AG08395 (cell line): ENCODE results near the gene CERK.
A peak's percentile ranks its signal among the peaks of the same experiment; 100 is the strongest.

Experiments
- DNase-seq: peaks from one replicate; pipeline ENCODE4 v3.0.0; 2012; ENCODE audit warnings: mixed read lengths, low spot score

The CERK gene

GRCh38 chr22:46678003-46678657 lies 59.9 kb downstream of the CERK start:
- no peak for DNase-seq

- no peak for DNase-seq
These were observed 60.6 kb downstream of the CERK start for GRCh38 chr22:46677323-46678002.

- no peak for DNase-seq
These were observed 61.2 kb downstream of the CERK start for GRCh38 chr22:46676881-46677280.

GRCh38 chr22:46676479-46676878 lies 61.6 kb downstream of the CERK start:
- no peak for DNase-seq

GRCh38 chr22:46675938-46676337 lies 62.1 kb downstream of the CERK start:
- DNase-seq, result no peak

- DNase-seq, result no peak
These were observed 62.6 kb downstream of the CERK start for GRCh38 chr22:46675479-46675878.

GRCh38 chr22:46674906-46675305 lies 63.1 kb downstream of the CERK start:
- DNase-seq, result no peak

- DNase-seq, result peak; percentile 46
These were observed 63.7 kb downstream of the CERK start for GRCh38 chr22:46674367-46674781.

GRCh38 chr22:46673662-46674236 lies 64.3 kb downstream of the CERK start:
- DNase-seq, result peak; percentile 12

- peak; percentile 77 for DNase-seq
These were observed 64.8 kb downstream of the CERK start for GRCh38 chr22:46673205-46673604.

- DNase-seq, result peak; percentile 50
These were observed 65.3 kb downstream of the CERK start for GRCh38 chr22:46672731-46673130.

GRCh38 chr22:46671824-46672432 lies 66.1 kb downstream of the CERK start:
- no peak for DNase-seq

- no peak for DNase-seq
These were observed 68.9 kb downstream of the CERK start for GRCh38 chr22:46669201-46669600.

- no peak for DNase-seq
These were observed 69.9 kb downstream of the CERK start for GRCh38 chr22:46668116-46668515.

- no peak for DNase-seq
These were observed 70.8 kb downstream of the CERK start for GRCh38 chr22:46667245-46667623.

GRCh38 chr22:46666577-46667244 lies 71.3 kb downstream of the CERK start:
- DNase-seq, result no peak

GRCh38 chr22:46665751-46666280 lies 72.2 kb downstream of the CERK start:
- DNase-seq, result no peak

GRCh38 chr22:46665151-46665695 lies 72.8 kb downstream of the CERK start:
- DNase-seq, result no peak

GRCh38 chr22:46664301-46664855 lies 73.7 kb downstream of the CERK start:
- no peak for DNase-seq

GRCh38 chr22:46663436-46664100 lies 74.5 kb downstream of the CERK start:
- no peak for DNase-seq

GRCh38 chr22:46663001-46663400 lies 75.1 kb downstream of the CERK start:
- DNase-seq, result no peak
